Measurements from ENCODE around the gene MAP1B.

Gene MAP1B

DNA sequence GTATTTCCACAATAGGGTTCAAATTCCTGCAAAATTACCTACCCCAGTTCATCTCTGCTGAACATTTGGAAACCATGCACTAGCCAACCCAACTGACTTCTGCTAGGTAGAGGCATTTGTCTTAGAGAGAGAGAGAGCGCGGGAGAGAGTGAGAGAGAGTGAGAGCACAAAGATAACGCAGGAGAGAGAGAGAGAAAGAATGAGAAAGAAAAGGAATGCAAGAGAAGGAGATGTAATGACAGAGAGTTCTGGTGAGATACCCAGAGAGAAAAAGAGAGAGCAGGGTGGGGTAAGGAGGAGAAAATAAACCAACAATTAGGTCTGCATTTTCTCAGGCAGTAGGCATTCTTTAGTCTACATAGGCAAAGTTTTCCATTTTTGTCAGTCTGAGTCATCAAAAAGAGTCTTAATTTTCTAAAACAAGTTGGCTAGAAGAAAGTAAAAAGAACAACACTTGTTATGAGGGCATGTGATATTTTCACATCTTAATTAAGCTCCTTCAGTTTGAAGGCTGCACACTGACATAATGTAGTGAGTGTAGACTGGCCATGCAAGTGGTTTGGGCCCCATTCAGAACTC, 98.2 kb downstream of the MAP1B start:
- no peaks in the 10 kb centered on the region for H3K9me3 ChIP-seq
- peaks cover 33% of the 10 kb centered on the region for H3K4me1 ChIP-seq
- no peaks in the 10 kb centered on the region for H3K27me3 ChIP-seq (ENCODE audit: low read depth)
- H3K4me3 ChIP-seq, result no peak overlapping the region
- DNase-seq (ENCODE audit: low spot score in 2 of 2), result no peak
- in situ Hi-C loops (cut with MboI; ENCODE audit: low sequenced_read_pairs), result no loop called here
- peaks cover 56% of the 10 kb centered on the region for H3K36me3 ChIP-seq (replicated peaks)

DNA sequence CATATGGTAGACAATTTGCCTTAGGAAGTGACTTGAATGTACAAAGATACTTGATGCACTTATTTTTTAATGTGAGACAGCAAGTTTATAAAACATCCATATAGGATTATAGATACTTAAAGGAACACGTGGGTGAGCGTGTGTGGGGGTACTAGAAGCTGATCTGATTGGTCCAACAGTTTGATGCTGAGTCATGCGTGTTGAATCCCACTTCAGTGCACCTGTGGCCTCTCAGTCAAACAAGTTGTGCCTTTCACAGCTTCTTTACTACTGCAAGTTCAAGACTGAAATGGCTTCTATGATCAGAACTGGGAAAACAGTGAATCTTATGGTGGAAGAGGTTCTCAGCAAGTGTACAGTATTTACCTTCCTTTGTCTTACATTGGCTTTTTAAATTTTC, 98.9 kb downstream of the MAP1B start:
- Histone ChIP-seq H3K4me1 (peaks cover 28% of the 10 kb centered on the region), H3K9me3 (no peaks in the 10 kb centered on the region), H3K27me3 (ENCODE audit: low read depth) (no peaks in the 10 kb centered on the region), H3K4me3 (no peak overlapping the region), H3K36me3 (replicated peaks) (peaks cover 51% of the 10 kb centered on the region)
- in situ Hi-C loops (cut with MboI; ENCODE audit: low sequenced_read_pairs), result no loop called here
- DNase-seq (ENCODE audit: low spot score in 2 of 2), result no peak

DNA sequence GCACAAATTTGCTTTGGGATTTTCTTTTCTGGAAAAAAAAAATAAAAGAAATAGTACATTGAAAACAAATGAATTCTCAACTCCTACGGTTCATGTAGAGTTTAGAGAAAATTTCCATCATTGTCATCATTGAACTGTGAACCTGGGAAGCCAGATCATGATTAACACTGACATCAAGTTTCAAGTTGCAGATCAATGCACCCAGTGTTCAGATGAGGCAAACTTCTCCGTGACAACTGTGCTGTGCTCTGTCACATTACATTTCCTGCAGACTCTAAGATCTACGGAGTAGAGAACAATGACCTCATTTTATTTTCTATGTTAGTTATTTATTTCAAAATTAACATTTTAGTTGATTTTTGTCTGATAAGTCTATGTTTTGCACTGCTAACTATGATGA, 99.7 kb downstream of the MAP1B start:
- Histone ChIP-seq H3K27me3 (ENCODE audit: low read depth) (no peaks in the 10 kb centered on the region), H3K36me3 (replicated peaks) (peaks cover 48% of the 10 kb centered on the region), H3K4me1 (peaks cover 19% of the 10 kb centered on the region), H3K4me3 (no peak overlapping the region), H3K9me3 (no peaks in the 10 kb centered on the region)
- in situ Hi-C loops (cut with MboI; ENCODE audit: low sequenced_read_pairs), result no loop called here
- DNase-seq (ENCODE audit: low spot score in 2 of 2), result no peak

DNA sequence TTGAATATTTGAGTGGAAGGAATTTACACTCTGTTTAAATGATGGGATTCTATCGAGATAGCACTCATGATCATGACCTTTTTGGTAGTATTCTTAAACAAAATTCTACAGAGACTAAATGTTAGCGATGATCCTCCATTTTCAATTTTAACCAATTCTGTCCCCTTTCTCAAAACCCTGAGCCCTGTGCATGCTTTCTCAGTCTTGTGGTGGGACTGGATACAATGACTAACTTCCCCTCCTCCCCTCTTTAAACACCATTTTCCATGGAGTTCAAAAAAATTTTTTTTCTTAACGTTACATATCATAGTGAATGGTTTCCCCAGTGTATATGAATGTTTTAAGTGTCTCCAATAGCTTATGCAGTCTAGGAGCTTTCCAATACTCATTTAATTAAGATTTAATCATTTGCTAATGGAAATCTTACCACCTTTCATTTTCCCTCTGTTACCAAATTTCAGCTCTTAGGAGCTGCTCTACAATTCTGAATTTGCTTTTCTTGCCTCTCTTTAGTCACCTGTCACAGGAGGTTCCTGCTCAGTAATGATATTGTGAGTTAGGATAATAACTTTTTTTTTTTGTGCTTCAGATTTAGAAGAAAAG, 101.2 kb downstream of the MAP1B start:
- no peak overlapping the region for H3K4me3 ChIP-seq
- no peak for DNase-seq (ENCODE audit: low spot score in 2 of 2)
- no peaks in the 10 kb centered on the region for H3K9me3 ChIP-seq
- in situ Hi-C loops (cut with MboI; ENCODE audit: low sequenced_read_pairs), result no loop called here
- peaks cover 43% of the 10 kb centered on the region for H3K36me3 ChIP-seq (replicated peaks)
- no peaks in the 10 kb centered on the region for H3K27me3 ChIP-seq (ENCODE audit: low read depth)
- H3K4me1 ChIP-seq, result peaks cover 8% of the 10 kb centered on the region

DNA sequence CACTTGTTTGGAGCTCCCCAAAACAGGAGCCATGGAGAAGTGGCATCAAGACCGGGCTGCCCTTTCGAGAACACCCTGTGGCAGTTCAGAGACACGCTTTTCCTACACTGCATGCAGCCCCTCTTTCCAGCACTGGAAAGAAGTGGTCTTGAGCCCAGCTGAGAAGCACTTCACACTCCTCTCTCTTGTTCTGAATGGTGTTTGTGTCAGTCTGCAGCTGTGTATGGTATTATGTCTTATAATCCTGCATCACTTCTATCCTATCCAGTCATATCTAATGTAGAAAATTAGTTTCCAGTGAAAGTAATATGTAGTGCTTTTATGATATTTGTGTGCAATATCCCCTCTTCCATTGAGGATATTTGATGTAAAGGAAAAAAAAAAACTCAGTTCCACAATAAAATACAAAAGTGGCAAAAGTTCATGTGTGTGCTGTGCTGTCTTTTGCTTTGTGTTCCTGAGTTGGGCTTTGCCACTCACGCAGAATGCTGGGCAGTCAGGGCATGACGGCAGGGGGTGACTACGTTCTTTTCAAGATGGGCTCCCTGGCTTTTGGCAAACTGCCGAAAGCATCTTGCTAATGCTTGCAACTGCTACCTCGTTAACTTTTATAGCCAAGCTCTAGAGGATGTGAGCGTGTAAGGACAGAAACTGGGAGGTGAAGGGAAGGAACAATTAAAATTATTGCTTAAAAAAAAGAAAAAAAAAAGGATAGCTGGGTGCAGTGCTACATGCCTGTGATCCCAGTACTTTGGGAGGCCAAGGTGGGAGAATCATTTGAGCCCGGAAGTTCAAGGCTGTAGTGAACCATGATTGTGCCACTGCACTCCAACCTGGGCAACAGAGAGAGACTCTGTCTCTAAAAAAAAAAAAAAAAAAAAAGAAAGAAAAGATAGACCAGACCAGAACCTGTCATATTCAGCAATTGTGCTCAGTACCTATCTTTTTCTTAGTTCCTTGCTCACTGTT, 102.2 kb downstream of the MAP1B start:
- in situ Hi-C loops (cut with MboI; ENCODE audit: low sequenced_read_pairs), result no loop called here
- no peak overlapping the region for H3K4me3 ChIP-seq
- H3K27me3 ChIP-seq (ENCODE audit: low read depth), result no peaks in the 10 kb centered on the region
- peaks cover 33% of the 10 kb centered on the region for H3K36me3 ChIP-seq (replicated peaks)
- DNase-seq (ENCODE audit: low spot score in 2 of 2), result peak in 1 of 2 experiments; percentile 60
- H3K9me3 ChIP-seq, result no peaks in the 10 kb centered on the region
- H3K4me1 ChIP-seq, result peaks cover 8% of the 10 kb centered on the region

DNA sequence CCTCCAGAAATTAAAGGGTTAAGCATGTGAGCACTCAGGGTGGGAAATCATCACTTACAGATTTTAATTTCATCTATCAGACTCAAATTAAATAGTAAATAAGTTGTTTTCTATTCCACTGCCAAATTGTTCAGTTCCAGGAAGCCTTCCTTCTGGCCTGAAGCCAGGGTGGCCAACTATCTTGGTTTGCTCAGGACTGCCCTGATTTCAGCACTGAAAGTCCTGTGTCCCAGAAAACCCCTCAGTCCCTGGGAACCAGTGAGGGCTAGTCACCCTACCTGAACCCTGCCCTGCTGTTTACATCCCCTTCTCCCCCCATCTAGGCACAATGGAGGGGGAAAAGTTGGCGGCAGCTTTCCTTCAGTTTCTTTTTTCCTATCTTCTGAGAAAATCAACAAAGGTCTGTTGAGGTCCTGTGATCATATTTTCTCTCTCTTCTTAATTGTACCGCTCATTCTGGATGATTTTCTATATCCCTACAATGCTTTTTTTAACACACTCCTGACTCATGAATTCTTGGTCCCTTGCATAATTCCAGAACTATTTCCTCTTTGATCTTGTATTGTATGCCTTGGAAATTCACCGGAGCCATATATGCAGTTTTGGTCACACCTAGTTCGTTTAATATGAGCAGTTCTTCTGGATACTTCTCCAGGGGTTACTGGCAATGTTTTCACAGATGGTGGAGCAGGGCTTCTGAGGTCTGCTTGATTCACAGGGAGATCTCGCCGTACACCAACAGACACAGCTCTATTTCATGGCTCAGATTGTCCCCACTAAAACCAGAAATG, 103.8 kb downstream of the MAP1B start:
- in situ Hi-C loops (cut with MboI; ENCODE audit: low sequenced_read_pairs), result no loop called here
- Histone ChIP-seq H3K4me1 (peaks cover 8% of the 10 kb centered on the region), H3K27me3 (ENCODE audit: low read depth) (no peaks in the 10 kb centered on the region), H3K9me3 (no peaks in the 10 kb centered on the region), H3K36me3 (replicated peaks) (peaks cover 16% of the 10 kb centered on the region), H3K4me3 (no peak overlapping the region)
- DNase-seq (ENCODE audit: low spot score in 2 of 2), result no peak

DNA sequence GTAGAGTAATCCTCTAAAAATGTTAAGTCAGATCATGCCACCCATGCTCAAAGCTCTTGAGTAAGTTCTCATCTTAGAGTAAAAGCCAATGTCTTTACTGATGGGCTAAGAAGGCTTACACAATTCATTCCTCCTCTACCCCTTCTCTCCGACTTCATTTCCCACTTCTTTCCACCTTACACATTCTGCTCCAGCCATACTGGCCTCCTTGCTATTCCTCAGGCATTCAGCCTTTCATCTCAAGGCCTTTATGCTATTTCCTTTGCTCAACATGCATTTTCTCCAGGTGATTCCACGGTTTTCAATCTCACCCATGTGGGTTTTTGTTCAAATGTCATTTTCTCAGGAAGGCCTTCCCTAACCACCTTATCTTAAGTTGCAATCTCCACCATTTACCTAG, 104.9 kb downstream of the MAP1B start:
- DNase-seq (ENCODE audit: low spot score in 2 of 2), result no peak
- no peaks in the 10 kb centered on the region for H3K9me3 ChIP-seq
- peaks cover 7% of the 10 kb centered on the region for H3K36me3 ChIP-seq (replicated peaks)
- H3K4me3 ChIP-seq, result no peak overlapping the region
- H3K4me1 ChIP-seq, result peaks cover 8% of the 10 kb centered on the region
- H3K27me3 ChIP-seq (ENCODE audit: low read depth), result no peaks in the 10 kb centered on the region
- in situ Hi-C loops (cut with MboI; ENCODE audit: low sequenced_read_pairs), result no loop called here

DNA sequence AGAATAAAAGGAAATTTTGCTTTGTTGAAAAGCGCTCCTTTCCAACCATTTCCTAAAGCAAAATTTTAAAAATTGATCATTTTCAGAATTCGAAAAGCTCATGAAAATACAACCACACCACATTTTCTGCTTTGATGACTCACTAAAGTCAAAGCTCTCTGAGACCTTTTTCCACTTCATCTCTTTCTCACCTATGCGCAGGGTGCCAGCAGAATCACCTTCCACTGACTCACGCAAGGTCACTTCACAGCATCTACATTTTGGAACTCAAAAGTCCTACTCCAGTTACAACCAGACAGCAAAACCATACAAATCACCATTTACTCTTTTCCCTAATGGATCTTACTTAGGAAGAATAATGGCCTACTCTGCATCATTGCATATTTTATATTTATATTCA, 106.2 kb downstream of the MAP1B start:
- no peak for DNase-seq (ENCODE audit: low spot score in 2 of 2)
- Histone ChIP-seq H3K27me3 (ENCODE audit: low read depth) (no peaks in the 10 kb centered on the region), H3K4me1 (peaks cover 2% of the 10 kb centered on the region), H3K9me3 (no peaks in the 10 kb centered on the region), H3K36me3 (replicated peaks) (peaks cover 11% of the 10 kb centered on the region; the same call in 1 of the 2 replicates), H3K4me3 (no peak overlapping the region)
- in situ Hi-C loops (cut with MboI; ENCODE audit: low sequenced_read_pairs), result no loop called here

DNA sequence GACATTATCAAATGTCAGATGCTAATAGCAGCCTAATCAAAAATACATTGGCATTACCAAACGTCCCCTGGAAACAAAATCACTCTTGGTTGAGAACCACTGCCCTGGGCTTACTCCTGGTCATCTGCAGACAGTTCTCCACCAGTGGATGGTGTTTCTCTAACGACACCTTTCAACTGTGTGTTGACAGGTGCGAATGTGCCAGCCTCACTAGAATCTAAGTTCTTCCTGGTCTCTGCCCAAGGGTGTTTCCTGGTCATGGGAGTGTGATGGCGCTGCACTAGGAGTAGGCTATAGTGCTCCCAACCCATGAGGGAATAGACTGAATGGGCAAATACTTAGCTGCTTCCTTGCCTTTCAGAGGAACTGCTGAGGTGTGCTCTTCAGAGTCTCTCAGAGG, 106.9 kb downstream of the MAP1B start:
- no peak for DNase-seq (ENCODE audit: low spot score in 2 of 2)
- in situ Hi-C loops (cut with MboI; ENCODE audit: low sequenced_read_pairs), result no loop called here
- H3K36me3 ChIP-seq (replicated peaks), result peaks cover 17% of the 10 kb centered on the region
- no peaks in the 10 kb centered on the region for H3K27me3 ChIP-seq (ENCODE audit: low read depth)
- H3K4me1 ChIP-seq, result no peaks in the 10 kb centered on the region; the same call in 1 of the 2 replicates
- no peak overlapping the region for H3K4me3 ChIP-seq
- no peaks in the 10 kb centered on the region for H3K9me3 ChIP-seq

DNA sequence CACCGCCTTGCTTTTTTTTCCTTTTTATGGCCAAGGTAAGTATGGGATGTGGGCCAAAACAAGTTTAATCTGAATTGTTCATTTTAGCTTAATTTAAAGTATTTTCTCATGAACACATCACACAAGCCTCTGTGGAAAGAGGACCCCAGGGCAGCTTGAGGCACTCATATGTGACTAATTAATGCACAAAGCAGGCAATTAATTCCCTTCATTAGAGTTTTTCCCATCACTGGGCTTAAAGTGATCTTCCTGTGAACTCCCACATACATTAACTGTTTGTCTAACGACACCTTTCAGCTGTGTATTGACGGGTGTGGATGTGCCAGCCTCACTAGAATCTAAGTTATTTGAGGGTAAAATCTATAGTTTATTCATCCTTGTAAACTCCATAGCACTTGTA, 109.5 kb downstream of the MAP1B start:
- no peaks in the 10 kb centered on the region for H3K27me3 ChIP-seq (ENCODE audit: low read depth)
- H3K4me3 ChIP-seq, result no peak overlapping the region
- DNase-seq (ENCODE audit: low spot score in 2 of 2), result no peak
- H3K36me3 ChIP-seq (replicated peaks), result peaks cover 40% of the 10 kb centered on the region
- in situ Hi-C loops (cut with MboI; ENCODE audit: low sequenced_read_pairs), result no loop called here
- no peaks in the 10 kb centered on the region for H3K4me1 ChIP-seq
- no peaks in the 10 kb centered on the region for H3K9me3 ChIP-seq

DNA sequence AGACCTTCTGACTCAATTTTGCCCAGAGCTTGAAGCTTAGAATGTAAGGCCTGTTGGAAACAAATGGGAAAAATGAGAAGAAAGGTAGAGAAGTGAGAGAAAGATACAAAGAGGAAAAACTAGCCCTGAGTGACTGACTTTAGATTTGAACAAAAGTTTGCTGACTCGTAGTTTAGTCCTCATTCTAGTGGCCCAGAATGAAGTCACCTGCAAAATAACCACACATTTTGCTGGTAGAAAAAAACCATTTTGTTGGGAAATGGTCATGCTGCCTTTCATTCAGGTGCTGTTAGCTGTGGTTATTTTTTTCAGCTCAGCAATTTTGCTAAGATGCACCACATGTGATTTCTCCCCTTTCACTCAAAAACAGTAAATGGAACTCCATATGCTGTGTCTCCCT, 113.8 kb downstream of the MAP1B start:
- Histone ChIP-seq H3K9me3 (no peaks in the 10 kb centered on the region), H3K36me3 (replicated peaks) (peaks cover 73% of the 10 kb centered on the region), H3K27me3 (ENCODE audit: low read depth) (no peaks in the 10 kb centered on the region), H3K4me1 (no peaks in the 10 kb centered on the region), H3K4me3 (no peak overlapping the region)
- in situ Hi-C loops (cut with MboI; ENCODE audit: low sequenced_read_pairs), result no loop called here
- DNase-seq (ENCODE audit: low spot score in 2 of 2), result no peak

DNA sequence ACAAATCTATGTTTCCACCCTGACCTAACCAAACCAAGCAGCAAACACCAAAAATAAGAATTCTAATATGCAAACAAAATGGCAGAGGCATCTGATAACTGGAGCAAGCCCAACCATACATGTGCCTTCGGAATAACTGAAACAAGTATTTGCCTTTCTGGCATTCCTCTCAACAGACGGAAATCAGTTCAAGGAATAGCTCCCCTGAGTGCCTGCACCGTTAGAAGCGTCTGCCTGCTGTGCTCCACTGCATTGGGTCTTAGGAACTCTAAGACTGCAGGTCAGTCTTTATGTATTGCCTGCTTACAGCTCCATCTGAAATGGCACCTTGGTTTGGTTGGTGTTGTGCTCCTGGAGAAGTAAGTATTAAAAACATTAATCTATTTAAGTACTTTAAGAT, 114.3 kb downstream of the MAP1B start:
- DNase-seq (ENCODE audit: low spot score in 2 of 2), result no peak
- peaks cover 75% of the 10 kb centered on the region for H3K36me3 ChIP-seq (replicated peaks)
- in situ Hi-C loops (cut with MboI; ENCODE audit: low sequenced_read_pairs), result no loop called here
- no peaks in the 10 kb centered on the region for H3K27me3 ChIP-seq (ENCODE audit: low read depth)
- H3K4me3 ChIP-seq, result no peak overlapping the region
- no peaks in the 10 kb centered on the region for H3K9me3 ChIP-seq
- no peaks in the 10 kb centered on the region for H3K4me1 ChIP-seq

DNA sequence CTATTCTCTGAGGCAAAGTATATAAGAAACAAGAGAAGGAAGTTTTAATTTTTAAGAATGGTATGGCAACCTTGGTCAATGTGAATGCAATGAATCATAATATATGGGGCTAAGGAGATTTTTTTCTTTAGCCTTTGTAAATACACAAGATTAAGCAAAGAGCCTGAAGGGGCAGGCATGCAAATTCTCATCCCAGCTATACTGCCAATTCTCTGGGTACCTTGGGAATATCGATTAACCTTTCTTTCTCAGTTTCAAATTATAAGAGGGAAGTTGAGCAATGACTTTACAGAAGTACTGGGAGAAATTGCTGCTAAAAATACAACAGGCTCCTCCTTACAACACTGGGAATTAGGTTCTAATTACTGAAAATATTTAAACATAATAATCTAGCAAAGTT, 115.2 kb downstream of the MAP1B start:
- H3K9me3 ChIP-seq, result no peaks in the 10 kb centered on the region
- DNase-seq (ENCODE audit: low spot score in 2 of 2), result no peak
- H3K27me3 ChIP-seq (ENCODE audit: low read depth), result no peaks in the 10 kb centered on the region
- H3K36me3 ChIP-seq (replicated peaks), result peaks cover 75% of the 10 kb centered on the region
- H3K4me3 ChIP-seq, result no peak overlapping the region
- in situ Hi-C loops (cut with MboI; ENCODE audit: low sequenced_read_pairs), result no loop called here
- no peaks in the 10 kb centered on the region for H3K4me1 ChIP-seq

Data from HAP-1 (cell line).